A549 (cell line): Measurements from ENCODE around the gene MOBP. TPM values are rescaled to one million over a fixed set of nuclear protein-coding genes. Genes with fewer than 3 reads are reported as not detected.

ENCODE experiments used
- ATAC-seq, 2 experiments: fragments of 200-7000 bp in 1 of 2; fragments of >200 bp in 1 of 2; cut with Nextera tagmentation in 1 of 2; cut with Tn5 transposase in 1 of 2; 3 replicates each; pipeline versions ENCODE4 v1.8.0 to v1.9.1; 2018 to 2020; ENCODE audit warnings: mild to moderate bottlenecking in 1 of 2, moderate library complexity in 1 of 2
- CTCF ChIA-PET: fragments of 300-600 bp; sonication (Branson Sonifier 250); formaldehyde crosslinking; extraction: SDS; loops from one replicate; lab custom pipeline; 2021; ENCODE audit warnings: antibody characterized with exemption, inconsistent platforms; lab: Yijun Ruan, JAX
- POLR2A ChIA-PET: fragments of 350-600 bp; formaldehyde crosslinking; extraction: SDS; loops from one replicate; lab custom pipeline; 2021; ENCODE audit warnings: antibody characterized with exemption, inconsistent platforms; lab: Yijun Ruan, JAX
- DNase-seq, 2 experiments: peaks; one replicate each; pipeline versions ENCODE4 v3.0.0 to v3.0.0-alpha.2; 2011 to 2016; ENCODE audit warnings: low read depth in 1 of 2, low spot score in 1 of 2
- FAIRE-seq: peaks from 2 replicates; lab custom pipeline; 2011; peaks lifted over from hg19 to GRCh38; lab: Jason Lieb, UNC
- H3K27ac ChIP-seq, 2 experiments: fragments of >200 bp; sonication (Bioruptor Twin); formaldehyde crosslinking; 3 replicates each; pipeline ENCODE4 v1.5.1; 2016 to 2017
- H3K4me1 ChIP-seq: fragments of >200 bp; sonication (Bioruptor Twin); formaldehyde crosslinking; 3 replicates; pipeline ENCODE4 v1.6.1; 2016
- H3K4me2 ChIP-seq: fragments of >200 bp; sonication (Bioruptor Twin); formaldehyde crosslinking; 3 replicates; pipeline ENCODE4 v1.6.1; 2016
- H3K4me3 ChIP-seq: fragments of >200 bp; sonication (Bioruptor Twin); formaldehyde crosslinking; 3 replicates; pipeline ENCODE4 v1.5.1; 2016
- H3K9me3 ChIP-seq: fragments of >200 bp; sonication (Bioruptor Twin); formaldehyde crosslinking; 3 replicates; pipeline ENCODE4 v1.6.1; 2016
- ATOH8 ChIP-seq: fragments of 250-450 bp; sonication (Bioruptor Pico); IDR thresholded peaks from 2 replicates; pipeline ENCODE4 v1.5.0; 2020; ENCODE audit warnings: low read depth, mild to moderate bottlenecking, moderate library complexity
- CEBPB ChIP-seq, 2 experiments: fragments of >200 bp in 1 of 2; sonication (Bioruptor Twin) in 1 of 2; formaldehyde crosslinking in 1 of 2; IDR thresholded peaks; 2 replicates each; pipeline ENCODE4 v1.6.1; 2012 to 2016
- CHD2 ChIP-seq: fragments of 150-350 bp; IDR thresholded peaks from 2 replicates; pipeline ENCODE4 v1.6.1; 2014; ENCODE audit warnings: low read length; ENCODE audit not compliant: partially characterized antibody
- CHD4 ChIP-seq: fragments of 200-600 bp; sonication (generic); IDR thresholded peaks from 2 replicates; pipeline ENCODE4 v1.6.1; 2016; ENCODE audit warnings: antibody characterized with exemption, mild to moderate bottlenecking, borderline replicate concordance
- E2F6 ChIP-seq: IDR thresholded peaks from 2 replicates; pipeline ENCODE4 v1.6.1; 2012; ENCODE audit warnings: low read depth, borderline replicate concordance
- EHMT2 ChIP-seq: fragments of 200-600 bp; sonication (generic); IDR thresholded peaks from 2 replicates; pipeline ENCODE4 v1.6.1; 2016; ENCODE audit warnings: antibody characterized with exemption, low read depth, mild to moderate bottlenecking, moderate library complexity
- ELK1 ChIP-seq: fragments of 150-350 bp; IDR thresholded peaks from 2 replicates; pipeline ENCODE4 v1.6.1; 2014; ENCODE audit warnings: low read depth, mild to moderate bottlenecking, low read length
- FOSB ChIP-seq: fragments of 250-450 bp; sonication (Bioruptor Pico); IDR thresholded peaks from 2 replicates; pipeline ENCODE4 v1.5.0; 2020; ENCODE audit warnings: mild to moderate bottlenecking, moderate library complexity
- HMGXB4 ChIP-seq: fragments of 250-450 bp; sonication (Bioruptor Pico); IDR thresholded peaks from 2 replicates; pipeline ENCODE4 v1.5.0; 2021; ENCODE audit warnings: mild to moderate bottlenecking, moderate library complexity, borderline replicate concordance
- HOXB13 ChIP-seq: fragments of 250-450 bp; sonication (Bioruptor Pico); IDR thresholded peaks from 2 replicates; pipeline ENCODE4 v1.5.0; 2020; ENCODE audit warnings: low read depth, mild to moderate bottlenecking, moderate library complexity
- HOXB5 ChIP-seq: fragments of 250-450 bp; sonication (Bioruptor Pico); IDR thresholded peaks from 2 replicates; pipeline ENCODE4 v1.5.0; 2020; ENCODE audit warnings: mild to moderate bottlenecking, moderate library complexity
- KDM5A ChIP-seq: fragments of 200-600 bp; sonication (generic); IDR thresholded peaks from 2 replicates; pipeline ENCODE4 v1.6.1; 2016; ENCODE audit warnings: antibody characterized with exemption, mild to moderate bottlenecking
- MAZ ChIP-seq: fragments of 150-350 bp; IDR thresholded peaks from 2 replicates; pipeline ENCODE4 v1.6.1; 2014; ENCODE audit warnings: antibody characterized with exemption, low read depth, low read length, borderline replicate concordance
- NR3C1 ChIP-seq: fragments of >200 bp; sonication (Bioruptor Twin); formaldehyde crosslinking; IDR thresholded peaks from 3 replicates; pipeline ENCODE4 v1.6.1; 2017
- POLR2A ChIP-seq: IDR thresholded peaks from 2 replicates; pipeline ENCODE4 v1.6.1; 2012; ENCODE audit warnings: mild to moderate bottlenecking, low read length
- RNF2 ChIP-seq: fragments of 200-600 bp; sonication (generic); IDR thresholded peaks from 2 replicates; pipeline ENCODE4 v1.6.1; 2016; ENCODE audit warnings: low read depth, mild to moderate bottlenecking, antibody characterized with exemption, moderate library complexity, borderline replicate concordance
- SMC3 ChIP-seq: fragments of >200 bp; sonication (Bioruptor Twin); formaldehyde crosslinking; IDR thresholded peaks from 3 replicates; pipeline ENCODE4 v1.6.1; 2018; ENCODE audit warnings: inconsistent platforms
- ZNF302 ChIP-seq: fragments of 250-450 bp; sonication (Bioruptor Pico); IDR thresholded peaks from 2 replicates; pipeline ENCODE4 v1.9.0; 2021; ENCODE audit warnings: inconsistent platforms, mild to moderate bottlenecking, moderate library complexity
- ZSCAN20 ChIP-seq: fragments of 250-450 bp; sonication (Bioruptor Pico); IDR thresholded peaks from 2 replicates; pipeline ENCODE4 v1.8.0; 2022; ENCODE audit warnings: mild to moderate bottlenecking, moderate library complexity
- WGBS: methylation state at CpG from one replicate; pipeline ENCODE4 v1.1.6; 2017; ENCODE audit errors: missing lambda C conversion rate; 5-methylcytosine and 5-hydroxymethylcytosine counted together
- polyA plus RNA-seq, 4 experiments: library from polyadenylated mRNA; depleted of rRNA in 3 of 4; stranded (reverse); fragments of >200 nt; fragmentation: RNase III in 1 of 4; extraction: RNeasy Plus Mini Kit Qiagen cat#74134 plus additional on column Dnase treatment in 1 of 4; gene quantifications; 2 replicates in 3 of 4; 3 replicates in 1 of 4; pipeline ENCODE4 v1.2.3, GENCODE V29; 2011 to 2017
- TF ChIP-seq, protein P1 (sequence below): IDR thresholded peaks from 2 replicates; pipeline ENCODE4 v1.6.1; 2012
- TF ChIP-seq, protein P2 (sequence below): fragments of 450-650 bp; IDR thresholded peaks from 2 replicates; pipeline ENCODE4 v1.6.1; 2014; ENCODE audit warnings: antibody characterized with exemption

Gene MOBP
- polyA plus RNA-seq, 2 of the 4 experiments (the other 2 are of a cell fraction) = 0.10 TPM; not detected in 1

- CTCF ChIA-PET = interaction anchor here (1.0 to 2.0 kb wide), 2 partner anchors 19 to 27 kb away, joined by 3 to 8 read pairs; no protein-coding TSS in a partner anchor
Observed at GRCh38 chr3:39428745-39429201, 38.7 kb upstream of the MOBP start.

GRCh38 chr3:39429466-39429865 lies 38.0 kb upstream of the MOBP start:
- Histone ChIP-seq H3K9me3 (no peaks in the 10 kb centered on the region), H3K4me2 (no peak overlapping the region), H3K27ac (no peak overlapping the region), H3K4me1 (no peaks in the 10 kb centered on the region)
- DNase-seq = no peak
- ATAC-seq = no peak
- no peak for FAIRE-seq
- WGBS = 80% methylated on average over 11 of the region's 11 CpGs
- POLR2A ChIA-PET = no interaction called here
- CTCF ChIA-PET = interaction anchor here (0.6 to 1.7 kb wide), 5 partner anchors 18 to 113 kb away, joined by 3 to 6 read pairs (median 3); no protein-coding TSS in a partner anchor
- no peak for TF ChIP-seq POLR2A
- TF ChIP-seq, protein P1, sequence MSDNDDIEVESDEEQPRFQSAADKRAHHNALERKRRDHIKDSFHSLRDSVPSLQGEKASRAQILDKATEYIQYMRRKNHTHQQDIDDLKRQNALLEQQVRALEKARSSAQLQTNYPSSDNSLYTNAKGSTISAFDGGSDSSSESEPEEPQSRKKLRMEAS = no peak
- TF ChIP-seq ZSCAN20 (CRISPR knock-in tag) = no peak
- TF ChIP-seq CHD2 = no peak
- TF ChIP-seq CEBPB (IDR thresholded peaks at IDR 0.05) = no peak
- no peak for TF ChIP-seq ATOH8 (CRISPR knock-in tag)
- TF ChIP-seq CHD4 = no peak
- TF ChIP-seq EHMT2 = no peak
- TF ChIP-seq, all 56 proteins: peak for 0
- H3K4me3 ChIP-seq = no peak overlapping the region

More at GRCh38 chr3:39428745-39429201, 38.7 kb upstream of the MOBP start:
- Histone ChIP-seq H3K4me1 (no peaks in the 10 kb centered on the region), H3K27ac (no peak overlapping the region), H3K9me3 (no peaks in the 10 kb centered on the region), H3K4me3 (no peak overlapping the region), H3K4me2 (no peak overlapping the region)
- ATAC-seq = no peak
- no peak for TF ChIP-seq HOXB5 (CRISPR knock-in tag)
- TF ChIP-seq E2F6 = no peak
- TF ChIP-seq, protein P2, sequence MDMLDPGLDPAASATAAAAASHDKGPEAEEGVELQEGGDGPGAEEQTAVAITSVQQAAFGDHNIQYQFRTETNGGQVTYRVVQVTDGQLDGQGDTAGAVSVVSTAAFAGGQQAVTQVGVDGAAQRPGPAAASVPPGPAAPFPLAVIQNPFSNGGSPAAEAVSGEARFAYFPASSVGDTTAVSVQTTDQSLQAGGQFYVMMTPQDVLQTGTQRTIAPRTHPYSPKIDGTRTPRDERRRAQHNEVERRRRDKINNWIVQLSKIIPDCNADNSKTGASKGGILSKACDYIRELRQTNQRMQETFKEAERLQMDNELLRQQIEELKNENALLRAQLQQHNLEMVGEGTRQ = no peak
- no peak for TF ChIP-seq HOXB13
- no peak for TF ChIP-seq RNF2
- no peak for TF ChIP-seq NR3C1
- no peak for TF ChIP-seq FOSB (CRISPR knock-in tag)
- no peak for TF ChIP-seq CEBPB (IDR thresholded peaks at IDR 0.05)
- no peak for TF ChIP-seq ELK1
- TF ChIP-seq MAZ = no peak
- TF ChIP-seq ZNF302 = no peak
- no peak for TF ChIP-seq KDM5A
- no peak for TF ChIP-seq SMC3
- TF ChIP-seq HMGXB4 = no peak
- FAIRE-seq = no peak
- no peak for DNase-seq
- POLR2A ChIA-PET = no interaction called here
- WGBS = 86% methylated on average over 21 of the region's 22 CpGs
